SK-N-SH (cell line): ENCODE results near the gene NAPEPLD.

Source experiments
- ELF1 ChIP-seq: IDR thresholded peaks from 2 replicates; pipeline ENCODE4 v1.4.0; 2012
- EZH2phosphoT487 ChIP-seq: fragments of 200-600 bp; sonication (generic); IDR thresholded peaks from 2 replicates; pipeline ENCODE4 v1.6.1; 2017; ENCODE audit warnings: low read depth, mixed run types, mild to moderate bottlenecking, antibody characterized with exemption, moderate library complexity, borderline replicate concordance
- FOSL2 ChIP-seq: IDR thresholded peaks from 2 replicates; pipeline ENCODE4 v1.4.0; 2012; ENCODE audit warnings: low read depth, mild to moderate bottlenecking, moderate library complexity, borderline replicate concordance
- FOXM1 ChIP-seq: IDR thresholded peaks from 2 replicates; pipeline ENCODE4 v1.4.0; 2012; ENCODE audit warnings: low read depth, mild to moderate bottlenecking
- GATA2 ChIP-seq: sonication (generic); formaldehyde crosslinking; IDR thresholded peaks from 2 replicates; pipeline ENCODE4 v1.5.0; 2020; ENCODE audit warnings: mild to moderate bottlenecking, missing genetic modification reagents
- MXI1 ChIP-seq: IDR thresholded peaks from 2 replicates; pipeline ENCODE4 v1.6.1; 2012; ENCODE audit warnings: mild to moderate bottlenecking, low read depth, low read length, improper control_type of control experiment
- POLR2AphosphoS5 ChIP-seq: IDR thresholded peaks from 2 replicates; pipeline ENCODE4 v1.6.1; 2012; ENCODE audit warnings: low read depth, low read length
- TAF1 ChIP-seq: IDR thresholded peaks from 2 replicates; pipeline ENCODE4 v1.6.1; 2012; ENCODE audit warnings: low read depth, mild to moderate bottlenecking, low read length, moderate library complexity, borderline replicate concordance
- YY1 ChIP-seq: IDR thresholded peaks from 2 replicates; pipeline ENCODE4 v1.4.0; 2012; ENCODE audit warnings: low read depth, mild to moderate bottlenecking
- TF ChIP-seq, protein P1 (sequence below): fragments of 200-600 bp; sonication (generic); IDR thresholded peaks from 2 replicates; pipeline ENCODE4 v1.6.1; 2017; ENCODE audit warnings: antibody characterized with exemption, mild to moderate bottlenecking, moderate library complexity
- TF ChIP-seq, protein P2 (sequence below): IDR thresholded peaks from 2 replicates; pipeline ENCODE4 v1.4.0; 2012; ENCODE audit warnings: low read depth
- TF ChIP-seq, protein P3 (sequence below): IDR thresholded peaks from 2 replicates; pipeline ENCODE4 v1.6.1; 2012; ENCODE audit warnings: mild to moderate bottlenecking, low read depth, low read length, moderate library complexity
- TF ChIP-seq, protein P4 (sequence below): IDR thresholded peaks from 2 replicates; pipeline ENCODE4; 2012

DNA sequence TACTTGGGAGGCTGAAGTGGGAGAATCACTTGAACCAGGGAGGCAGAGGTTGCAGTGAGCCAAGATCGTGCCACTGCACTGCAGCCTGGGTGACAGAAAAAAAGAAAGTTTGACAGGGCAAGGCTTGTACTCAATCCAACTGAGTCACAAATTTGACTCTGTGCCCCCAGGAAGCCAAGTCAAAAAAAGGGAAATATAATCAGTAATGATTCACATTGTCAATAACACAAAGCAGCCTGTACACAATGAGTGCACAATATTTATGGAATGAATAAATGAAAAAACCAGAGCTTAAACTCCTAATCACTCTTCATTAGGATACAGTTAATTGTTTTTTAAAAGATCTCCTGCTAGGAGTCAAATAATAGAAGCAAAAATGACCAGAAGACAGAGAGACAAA lies 6.4 kb downstream of the NAPEPLD start:
- TF ChIP-seq, protein P1, sequence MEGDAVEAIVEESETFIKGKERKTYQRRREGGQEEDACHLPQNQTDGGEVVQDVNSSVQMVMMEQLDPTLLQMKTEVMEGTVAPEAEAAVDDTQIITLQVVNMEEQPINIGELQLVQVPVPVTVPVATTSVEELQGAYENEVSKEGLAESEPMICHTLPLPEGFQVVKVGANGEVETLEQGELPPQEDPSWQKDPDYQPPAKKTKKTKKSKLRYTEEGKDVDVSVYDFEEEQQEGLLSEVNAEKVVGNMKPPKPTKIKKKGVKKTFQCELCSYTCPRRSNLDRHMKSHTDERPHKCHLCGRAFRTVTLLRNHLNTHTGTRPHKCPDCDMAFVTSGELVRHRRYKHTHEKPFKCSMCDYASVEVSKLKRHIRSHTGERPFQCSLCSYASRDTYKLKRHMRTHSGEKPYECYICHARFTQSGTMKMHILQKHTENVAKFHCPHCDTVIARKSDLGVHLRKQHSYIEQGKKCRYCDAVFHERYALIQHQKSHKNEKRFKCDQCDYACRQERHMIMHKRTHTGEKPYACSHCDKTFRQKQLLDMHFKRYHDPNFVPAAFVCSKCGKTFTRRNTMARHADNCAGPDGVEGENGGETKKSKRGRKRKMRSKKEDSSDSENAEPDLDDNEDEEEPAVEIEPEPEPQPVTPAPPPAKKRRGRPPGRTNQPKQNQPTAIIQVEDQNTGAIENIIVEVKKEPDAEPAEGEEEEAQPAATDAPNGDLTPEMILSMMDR, result no peak
- no peak for TF ChIP-seq EZH2phosphoT487
- no peak for TF ChIP-seq POLR2AphosphoS5
- TF ChIP-seq, protein P2, sequence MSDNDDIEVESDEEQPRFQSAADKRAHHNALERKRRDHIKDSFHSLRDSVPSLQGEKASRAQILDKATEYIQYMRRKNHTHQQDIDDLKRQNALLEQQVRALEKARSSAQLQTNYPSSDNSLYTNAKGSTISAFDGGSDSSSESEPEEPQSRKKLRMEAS, result no peak
- TF ChIP-seq, protein P3, sequence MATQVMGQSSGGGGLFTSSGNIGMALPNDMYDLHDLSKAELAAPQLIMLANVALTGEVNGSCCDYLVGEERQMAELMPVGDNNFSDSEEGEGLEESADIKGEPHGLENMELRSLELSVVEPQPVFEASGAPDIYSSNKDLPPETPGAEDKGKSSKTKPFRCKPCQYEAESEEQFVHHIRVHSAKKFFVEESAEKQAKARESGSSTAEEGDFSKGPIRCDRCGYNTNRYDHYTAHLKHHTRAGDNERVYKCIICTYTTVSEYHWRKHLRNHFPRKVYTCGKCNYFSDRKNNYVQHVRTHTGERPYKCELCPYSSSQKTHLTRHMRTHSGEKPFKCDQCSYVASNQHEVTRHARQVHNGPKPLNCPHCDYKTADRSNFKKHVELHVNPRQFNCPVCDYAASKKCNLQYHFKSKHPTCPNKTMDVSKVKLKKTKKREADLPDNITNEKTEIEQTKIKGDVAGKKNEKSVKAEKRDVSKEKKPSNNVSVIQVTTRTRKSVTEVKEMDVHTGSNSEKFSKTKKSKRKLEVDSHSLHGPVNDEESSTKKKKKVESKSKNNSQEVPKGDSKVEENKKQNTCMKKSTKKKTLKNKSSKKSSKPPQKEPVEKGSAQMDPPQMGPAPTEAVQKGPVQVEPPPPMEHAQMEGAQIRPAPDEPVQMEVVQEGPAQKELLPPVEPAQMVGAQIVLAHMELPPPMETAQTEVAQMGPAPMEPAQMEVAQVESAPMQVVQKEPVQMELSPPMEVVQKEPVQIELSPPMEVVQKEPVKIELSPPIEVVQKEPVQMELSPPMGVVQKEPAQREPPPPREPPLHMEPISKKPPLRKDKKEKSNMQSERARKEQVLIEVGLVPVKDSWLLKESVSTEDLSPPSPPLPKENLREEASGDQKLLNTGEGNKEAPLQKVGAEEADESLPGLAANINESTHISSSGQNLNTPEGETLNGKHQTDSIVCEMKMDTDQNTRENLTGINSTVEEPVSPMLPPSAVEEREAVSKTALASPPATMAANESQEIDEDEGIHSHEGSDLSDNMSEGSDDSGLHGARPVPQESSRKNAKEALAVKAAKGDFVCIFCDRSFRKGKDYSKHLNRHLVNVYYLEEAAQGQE, result no peak
- TF ChIP-seq, protein P4, sequence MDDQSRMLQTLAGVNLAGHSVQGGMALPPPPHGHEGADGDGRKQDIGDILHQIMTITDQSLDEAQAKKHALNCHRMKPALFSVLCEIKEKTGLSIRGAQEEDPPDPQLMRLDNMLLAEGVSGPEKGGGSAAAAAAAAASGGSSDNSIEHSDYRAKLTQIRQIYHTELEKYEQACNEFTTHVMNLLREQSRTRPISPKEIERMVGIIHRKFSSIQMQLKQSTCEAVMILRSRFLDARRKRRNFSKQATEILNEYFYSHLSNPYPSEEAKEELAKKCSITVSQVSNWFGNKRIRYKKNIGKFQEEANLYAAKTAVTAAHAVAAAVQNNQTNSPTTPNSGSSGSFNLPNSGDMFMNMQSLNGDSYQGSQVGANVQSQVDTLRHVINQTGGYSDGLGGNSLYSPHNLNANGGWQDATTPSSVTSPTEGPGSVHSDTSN, result no peak
- no peak for TF ChIP-seq TAF1
- TF ChIP-seq FOSL2, result no peak
- no peak for TF ChIP-seq YY1
- TF ChIP-seq MXI1, result no peak
- TF ChIP-seq ELF1, result no peak
- TF ChIP-seq FOXM1, result no peak
- no peak for TF ChIP-seq GATA2 (CRISPR knock-in tag)
